ENCODE measurements around the gene ZNF580.

ZNF580 gene

DNA sequence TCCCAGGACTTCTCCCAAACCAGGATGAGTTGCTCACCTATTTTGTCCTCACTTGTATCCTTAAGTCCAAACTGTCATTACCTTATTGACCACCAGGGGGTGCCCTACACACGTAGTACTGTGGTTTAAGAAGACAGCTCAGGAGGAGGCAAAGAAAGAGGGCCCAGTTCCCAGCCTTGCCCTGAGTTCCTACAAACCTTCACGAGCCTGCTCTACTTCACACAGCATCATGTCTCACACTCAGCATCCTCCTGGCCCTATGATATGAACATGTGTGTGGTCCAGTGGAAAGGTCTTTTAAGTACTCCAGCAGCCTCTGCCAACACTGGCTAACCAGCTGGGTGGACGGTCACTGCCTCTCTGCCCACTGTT is 8.4 kb upstream of the ZNF580 start:
- no peaks in the 10 kb centered on the region for H3K9me3 ChIP-seq (ENCODE audit: control insufficient read depth, insufficient read depth, low read depth, low read length)
- H3K4me1 ChIP-seq (ENCODE audit: control insufficient read depth, insufficient read depth, low read length), result peaks cover 12% of the 10 kb centered on the region
- ChIA-PET CTCF (interaction anchor here (0.6 to 6.0 kb wide), 50 partner anchors 8 to 824 kb away, joined by 3 to 62 read pairs (median 5); partner anchors contain the start of genes CCDC106, RDH13, U2AF2 and ZNF581), POLR2A (interaction anchor here (0.6 to 4.2 kb wide), 13 partner anchors 8 to 701 kb away, joined by 3 to 22 read pairs (median 4); partner anchors contain the start of genes FIZ1, ISOC2, U2AF2 and ZNF581)
- TF ChIP-seq ZNF660 (tag by site-specific recombination; IDR thresholded peaks at IDR 0.05) (peak; percentile 81; the same call in 1 of the 2 replicates), ZNF777 (tag by site-specific recombination; IDR thresholded peaks at IDR 0.05; ENCODE audit: borderline replicate concordance) (no peak), ZNF280D (tag by site-specific recombination; IDR thresholded peaks at IDR 0.05) (no peak), ZNF121 (tag by site-specific recombination; IDR thresholded peaks at IDR 0.05) (no peak), ZNF501 (tag by site-specific recombination; IDR thresholded peaks at IDR 0.05) (no peak), IKZF3 (tag by site-specific recombination; IDR thresholded peaks at IDR 0.05) (0 out of 2 replicates have a peak, but pooled peaks have one; percentile 46), MZF1 (tag by site-specific recombination; IDR thresholded peaks at IDR 0.05; ENCODE audit: borderline replicate concordance) (no peak), TCF7L2 (IDR thresholded peaks at IDR 0.05; ENCODE audit: borderline replicate concordance, low read depth, low read length) (no peak), YY1 (tag by site-specific recombination; IDR thresholded peaks at IDR 0.05) (no peak), ZNF423 (tag by site-specific recombination; IDR thresholded peaks at IDR 0.05) (no peak), KLF16 (tag by site-specific recombination; IDR thresholded peaks at IDR 0.05) (no peak), ZBTB48 (tag by site-specific recombination; IDR thresholded peaks at IDR 0.05) (no peak), BCL11A (tag by site-specific recombination; IDR thresholded peaks at IDR 0.05; ENCODE audit: low read depth) (no peak), ZNF654 (tag by site-specific recombination; IDR thresholded peaks at IDR 0.05; ENCODE audit: low read depth) (peak; percentile 54), ZNF112 (tag by site-specific recombination; IDR thresholded peaks at IDR 0.05) (no peak), ZNF132 (tag by site-specific recombination; IDR thresholded peaks at IDR 0.05; ENCODE audit: borderline replicate concordance) (no peak), ZNF211 (tag by site-specific recombination; IDR thresholded peaks at IDR 0.05; ENCODE audit: low read depth) (no peak), ZNF624 (tag by site-specific recombination; IDR thresholded peaks at IDR 0.05) (no peak), ZSCAN30 (tag by site-specific recombination; IDR thresholded peaks at IDR 0.05) (peak; percentile 44; the same call in 1 of the 2 replicates), KLF9 (tag by site-specific recombination; IDR thresholded peaks at IDR 0.05; ENCODE audit: low read depth) (no peak), ZNF549 (tag by site-specific recombination; IDR thresholded peaks at IDR 0.05) (no peak), ZNF791 (tag by site-specific recombination; IDR thresholded peaks at IDR 0.05) (no peak), ZNF707 (tag by site-specific recombination; IDR thresholded peaks at IDR 0.05) (no peak), KLF10 (tag by site-specific recombination; IDR thresholded peaks at IDR 0.05) (no peak)
- TF ChIP-seq, protein P1, sequence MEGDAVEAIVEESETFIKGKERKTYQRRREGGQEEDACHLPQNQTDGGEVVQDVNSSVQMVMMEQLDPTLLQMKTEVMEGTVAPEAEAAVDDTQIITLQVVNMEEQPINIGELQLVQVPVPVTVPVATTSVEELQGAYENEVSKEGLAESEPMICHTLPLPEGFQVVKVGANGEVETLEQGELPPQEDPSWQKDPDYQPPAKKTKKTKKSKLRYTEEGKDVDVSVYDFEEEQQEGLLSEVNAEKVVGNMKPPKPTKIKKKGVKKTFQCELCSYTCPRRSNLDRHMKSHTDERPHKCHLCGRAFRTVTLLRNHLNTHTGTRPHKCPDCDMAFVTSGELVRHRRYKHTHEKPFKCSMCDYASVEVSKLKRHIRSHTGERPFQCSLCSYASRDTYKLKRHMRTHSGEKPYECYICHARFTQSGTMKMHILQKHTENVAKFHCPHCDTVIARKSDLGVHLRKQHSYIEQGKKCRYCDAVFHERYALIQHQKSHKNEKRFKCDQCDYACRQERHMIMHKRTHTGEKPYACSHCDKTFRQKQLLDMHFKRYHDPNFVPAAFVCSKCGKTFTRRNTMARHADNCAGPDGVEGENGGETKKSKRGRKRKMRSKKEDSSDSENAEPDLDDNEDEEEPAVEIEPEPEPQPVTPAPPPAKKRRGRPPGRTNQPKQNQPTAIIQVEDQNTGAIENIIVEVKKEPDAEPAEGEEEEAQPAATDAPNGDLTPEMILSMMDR (tag by site-specific recombination; IDR thresholded peaks at IDR 0.05), result peak; percentile 79
- TF ChIP-seq, protein P2, sequence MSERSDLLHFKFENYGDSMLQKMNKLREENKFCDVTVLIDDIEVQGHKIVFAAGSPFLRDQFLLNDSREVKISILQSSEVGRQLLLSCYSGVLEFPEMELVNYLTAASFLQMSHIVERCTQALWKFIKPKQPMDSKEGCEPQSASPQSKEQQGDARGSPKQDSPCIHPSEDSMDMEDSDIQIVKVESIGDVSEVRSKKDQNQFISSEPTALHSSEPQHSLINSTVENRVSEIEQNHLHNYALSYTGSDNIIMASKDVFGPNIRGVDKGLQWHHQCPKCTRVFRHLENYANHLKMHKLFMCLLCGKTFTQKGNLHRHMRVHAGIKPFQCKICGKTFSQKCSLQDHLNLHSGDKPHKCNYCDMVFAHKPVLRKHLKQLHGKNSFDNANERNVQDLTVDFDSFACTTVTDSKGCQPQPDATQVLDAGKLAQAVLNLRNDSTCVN (tag by site-specific recombination; optimal IDR thresholded peaks at IDR 0.05), result no peak
- TF ChIP-seq, protein P3, sequence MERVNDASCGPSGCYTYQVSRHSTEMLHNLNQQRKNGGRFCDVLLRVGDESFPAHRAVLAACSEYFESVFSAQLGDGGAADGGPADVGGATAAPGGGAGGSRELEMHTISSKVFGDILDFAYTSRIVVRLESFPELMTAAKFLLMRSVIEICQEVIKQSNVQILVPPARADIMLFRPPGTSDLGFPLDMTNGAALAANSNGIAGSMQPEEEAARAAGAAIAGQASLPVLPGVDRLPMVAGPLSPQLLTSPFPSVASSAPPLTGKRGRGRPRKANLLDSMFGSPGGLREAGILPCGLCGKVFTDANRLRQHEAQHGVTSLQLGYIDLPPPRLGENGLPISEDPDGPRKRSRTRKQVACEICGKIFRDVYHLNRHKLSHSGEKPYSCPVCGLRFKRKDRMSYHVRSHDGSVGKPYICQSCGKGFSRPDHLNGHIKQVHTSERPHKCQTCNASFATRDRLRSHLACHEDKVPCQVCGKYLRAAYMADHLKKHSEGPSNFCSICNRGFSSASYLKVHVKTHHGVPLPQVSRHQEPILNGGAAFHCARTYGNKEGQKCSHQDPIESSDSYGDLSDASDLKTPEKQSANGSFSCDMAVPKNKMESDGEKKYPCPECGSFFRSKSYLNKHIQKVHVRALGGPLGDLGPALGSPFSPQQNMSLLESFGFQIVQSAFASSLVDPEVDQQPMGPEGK (tag by site-specific recombination; IDR thresholded peaks at IDR 0.05), result no peak
- TF ChIP-seq, protein P4, sequence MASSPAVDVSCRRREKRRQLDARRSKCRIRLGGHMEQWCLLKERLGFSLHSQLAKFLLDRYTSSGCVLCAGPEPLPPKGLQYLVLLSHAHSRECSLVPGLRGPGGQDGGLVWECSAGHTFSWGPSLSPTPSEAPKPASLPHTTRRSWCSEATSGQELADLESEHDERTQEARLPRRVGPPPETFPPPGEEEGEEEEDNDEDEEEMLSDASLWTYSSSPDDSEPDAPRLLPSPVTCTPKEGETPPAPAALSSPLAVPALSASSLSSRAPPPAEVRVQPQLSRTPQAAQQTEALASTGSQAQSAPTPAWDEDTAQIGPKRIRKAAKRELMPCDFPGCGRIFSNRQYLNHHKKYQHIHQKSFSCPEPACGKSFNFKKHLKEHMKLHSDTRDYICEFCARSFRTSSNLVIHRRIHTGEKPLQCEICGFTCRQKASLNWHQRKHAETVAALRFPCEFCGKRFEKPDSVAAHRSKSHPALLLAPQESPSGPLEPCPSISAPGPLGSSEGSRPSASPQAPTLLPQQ (tag by site-specific recombination; IDR thresholded peaks at IDR 0.05), result peak; percentile 62; the same call in 1 of the 2 replicates
- H3K36me3 ChIP-seq (ENCODE audit: control insufficient read depth in 2 of 2, insufficient read depth in 1 of 2, low read length in 2 of 2), result no peaks in the 10 kb centered on the region; a peak in 1 of 3 replicates
- no peak overlapping the region for H3K4me3 ChIP-seq (ENCODE audit: low read depth, low read length)
- H3K27ac ChIP-seq (ENCODE audit: extremely low read depth, low read depth, low read length), result no peak overlapping the region

All from HEK293 (cell line).